AG09309 (cell line): Measurements from ENCODE around the gene CA11.

Experiments used
- DNase-seq: peaks from one replicate; pipeline ENCODE4 v3.0.0-alpha.2; 2010; ENCODE audit warnings: low read depth
- H3K4me3 ChIP-seq: 2 replicates; pipeline ENCODE4 v1.5.1; 2011; ENCODE audit warnings: mild to moderate bottlenecking, low read depth, low read length, moderate library complexity; ENCODE audit not compliant: control insufficient read depth
- CTCF ChIP-seq: IDR thresholded peaks from 2 replicates; pipeline ENCODE4 v1.5.1; 2011; ENCODE audit warnings: mild to moderate bottlenecking, low read depth, low read length, inconsistent platforms; ENCODE audit not compliant: insufficient read depth, control insufficient read depth; ENCODE audit errors: missing control alignments

CA11 gene

GRCh38 chr19:48623556-48624066, 22.4 kb downstream of the CA11 start:
- DNase-seq: no peak
- no peak for TF ChIP-seq CTCF
- peak overlapping the region; percentile 27 for H3K4me3 ChIP-seq

- no peak for TF ChIP-seq CTCF
- DNase-seq: no peak
- peak overlapping the region; percentile 85 for H3K4me3 ChIP-seq
Measured at GRCh38 chr19:48619692-48620585, 26.0 kb downstream of the CA11 start.

- H3K4me3 ChIP-seq: peak within 1 kb of the TSS; percentile 85
- TF ChIP-seq CTCF: no peak
- DNase-seq: peak; percentile 99
Measured at GRCh38 chr19:48618916-48619691, 26.9 kb downstream of the CA11 start, which contains the start of the genes RPL18 and SPHK2. TSS of gene RPL18 (minus strand) at chr19:48619178. CDS start at chr19:48619143, 35 bp downstream. TSS of gene SPHK2 (plus strand) at chr19:48619506. CDS start at chr19:48620515, 1,009 bp downstream.

GRCh38 chr19:48618278-48618915, 27.6 kb downstream of the CA11 start:
- no peak for TF ChIP-seq CTCF

GRCh38 chr19:48617146-48617937, 28.6 kb downstream of the CA11 start:
- no peak for DNase-seq
- no peak for TF ChIP-seq CTCF
- H3K4me3 ChIP-seq: peak overlapping the region; percentile 85

More at GRCh38 chr19:48618278-48618915, 27.6 kb downstream of the CA11 start:
- H3K4me3 ChIP-seq: peak overlapping the region; percentile 85
- DNase-seq: no peak

- H3K4me3 ChIP-seq: peak overlapping the region; percentile 85
- no peak for DNase-seq
- no peak for TF ChIP-seq CTCF
Measured at GRCh38 chr19:48616491-48617056, 29.4 kb downstream of the CA11 start.
